ENCODE data around the gene NAB2. TPM values are rescaled to one million over a fixed set of nuclear protein-coding genes. Genes with fewer than 3 reads are reported as not detected.
A peak's percentile ranks its signal among the peaks of the same experiment; 100 is the strongest.

The NAB2 gene
- total RNA-seq, 1 experiment from 2014 or later = 16.4 TPM

GRCh38 chr12:57131896-57132744, 43.2 kb downstream of the NAB2 start:
- peak overlapping the region; percentile 50 for H3K4me3 Mint-ChIP-seq (ENCODE audit: unreplicated experiment)
- H3K4me1 Mint-ChIP-seq (ENCODE audit: low read depth, unreplicated experiment) = peaks cover 46% of the 10 kb centered on the region
- TF ChIP-seq, protein P1, sequence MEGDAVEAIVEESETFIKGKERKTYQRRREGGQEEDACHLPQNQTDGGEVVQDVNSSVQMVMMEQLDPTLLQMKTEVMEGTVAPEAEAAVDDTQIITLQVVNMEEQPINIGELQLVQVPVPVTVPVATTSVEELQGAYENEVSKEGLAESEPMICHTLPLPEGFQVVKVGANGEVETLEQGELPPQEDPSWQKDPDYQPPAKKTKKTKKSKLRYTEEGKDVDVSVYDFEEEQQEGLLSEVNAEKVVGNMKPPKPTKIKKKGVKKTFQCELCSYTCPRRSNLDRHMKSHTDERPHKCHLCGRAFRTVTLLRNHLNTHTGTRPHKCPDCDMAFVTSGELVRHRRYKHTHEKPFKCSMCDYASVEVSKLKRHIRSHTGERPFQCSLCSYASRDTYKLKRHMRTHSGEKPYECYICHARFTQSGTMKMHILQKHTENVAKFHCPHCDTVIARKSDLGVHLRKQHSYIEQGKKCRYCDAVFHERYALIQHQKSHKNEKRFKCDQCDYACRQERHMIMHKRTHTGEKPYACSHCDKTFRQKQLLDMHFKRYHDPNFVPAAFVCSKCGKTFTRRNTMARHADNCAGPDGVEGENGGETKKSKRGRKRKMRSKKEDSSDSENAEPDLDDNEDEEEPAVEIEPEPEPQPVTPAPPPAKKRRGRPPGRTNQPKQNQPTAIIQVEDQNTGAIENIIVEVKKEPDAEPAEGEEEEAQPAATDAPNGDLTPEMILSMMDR (IDR thresholded peaks at IDR 0.05; ENCODE audit: insufficient read depth in 1 of 2, low read depth in 1 of 2, low read length in 1 of 2, severe bottlenecking in 1 of 2, unreplicated experiment in 1 of 2) = no peak
- H3K27me3 Mint-ChIP-seq (ENCODE audit: insufficient read depth, unreplicated experiment) = no peaks in the 10 kb centered on the region
- no peaks in the 10 kb centered on the region for H3K9me3 ChIP-seq
- no peaks in the 10 kb centered on the region for H3K9me3 Mint-ChIP-seq (ENCODE audit: unreplicated experiment)
- H3K36me3 Mint-ChIP-seq (ENCODE audit: insufficient read depth, unreplicated experiment) = peaks cover 35% of the 10 kb centered on the region
- no peaks in the 10 kb centered on the region for H3K36me3 ChIP-seq (ENCODE audit: control insufficient read depth, insufficient read depth, low read length)
- no TSS peak for BruUV-seq (replicated peaks)
- no peak for DNase-seq
- ChIA-PET CTCF (interaction anchor here (0.7 to 1.3 kb wide), 3 partner anchors 15 to 51 kb away, joined by 3 to 7 read pairs (median 3); no protein-coding TSS in a partner anchor), POLR2A (interaction anchor here (0.5 to 2.1 kb wide), 2 partner anchors 91 to 97 kb away, joined by 4 read pairs; partner anchors contain the start of gene SHMT2)
- H3K27me3 ChIP-seq (replicated peaks; ENCODE audit: control insufficient read depth, insufficient read depth, low read length) = no peaks in the 10 kb centered on the region
- H3K4me1 ChIP-seq = peaks cover 43% of the 10 kb centered on the region
- H3K27ac Mint-ChIP-seq (ENCODE audit: unreplicated experiment) = peak overlapping the region; percentile 95
- no peak overlapping the region for H3K4me3 ChIP-seq (ENCODE audit: low read depth, low read length)
- intact Hi-C loops (cut with micrococcal nuclease; ENCODE audit: unreplicated experiment) = no loop called here

DNA sequence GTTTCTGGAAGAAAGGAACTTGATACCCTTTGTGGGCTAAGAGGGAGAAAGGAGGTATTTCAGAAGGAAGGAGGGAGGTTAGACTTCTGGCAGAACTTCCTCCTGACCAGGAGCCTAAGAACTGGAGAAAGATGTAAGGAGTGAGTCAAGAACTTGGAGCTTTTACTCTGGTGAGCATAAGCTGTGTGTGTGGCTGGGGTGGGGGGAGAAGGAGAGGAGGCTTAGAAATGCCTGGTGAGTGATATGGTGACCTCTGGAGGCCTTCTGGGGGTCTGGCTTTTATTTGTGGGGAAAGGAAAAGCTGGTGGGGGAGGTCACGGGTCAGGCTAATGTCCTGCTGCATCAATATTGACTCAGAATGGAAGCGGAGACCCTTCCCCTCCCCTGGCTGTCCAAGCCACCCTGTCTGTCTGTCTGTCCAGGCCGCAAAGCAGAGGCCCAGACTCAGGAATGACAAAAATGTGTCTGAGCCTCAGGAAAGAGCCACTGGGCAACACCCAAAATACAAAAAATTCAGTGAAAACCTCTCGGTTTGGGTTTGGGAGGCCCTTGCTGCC, 44.2 kb downstream of the NAB2 start:
- peak overlapping the region; percentile 50 for H3K4me3 Mint-ChIP-seq (ENCODE audit: unreplicated experiment)
- H3K9me3 Mint-ChIP-seq (ENCODE audit: unreplicated experiment) = no peaks in the 10 kb centered on the region
- DNase-seq = peak in 1 of 2 experiments; percentile 37
- H3K9me3 ChIP-seq = no peaks in the 10 kb centered on the region
- ChIA-PET CTCF (interaction anchor here (0.7 to 1.3 kb wide), 4 partner anchors 14 to 50 kb away, joined by 3 to 7 read pairs (median 4); no protein-coding TSS in a partner anchor), POLR2A (interaction anchor here (0.5 to 2.1 kb wide), 4 partner anchors 14 to 96 kb away, joined by 3 to 10 read pairs (median 4); partner anchors contain the start of genes LRP1-AS and SHMT2)
- no TSS peak for BruUV-seq (replicated peaks)
- peaks cover 31% of the 10 kb centered on the region for H3K36me3 Mint-ChIP-seq (ENCODE audit: insufficient read depth, unreplicated experiment)
- no peaks in the 10 kb centered on the region for H3K27me3 Mint-ChIP-seq (ENCODE audit: insufficient read depth, unreplicated experiment)
- TF ChIP-seq, protein P1 (IDR thresholded peaks at IDR 0.05; ENCODE audit: insufficient read depth in 1 of 2, low read depth in 1 of 2, low read length in 1 of 2, severe bottlenecking in 1 of 2, unreplicated experiment in 1 of 2) = no peak
- intact Hi-C loops (cut with micrococcal nuclease; ENCODE audit: unreplicated experiment) = no loop called here
- H3K36me3 ChIP-seq (ENCODE audit: control insufficient read depth, insufficient read depth, low read length) = no peaks in the 10 kb centered on the region
- peaks cover 49% of the 10 kb centered on the region for H3K4me1 ChIP-seq
- H3K4me1 Mint-ChIP-seq (ENCODE audit: low read depth, unreplicated experiment) = peaks cover 52% of the 10 kb centered on the region
- H3K4me3 ChIP-seq (ENCODE audit: low read depth, low read length) = no peak overlapping the region
- H3K27ac Mint-ChIP-seq (ENCODE audit: unreplicated experiment) = peak overlapping the region; percentile 95
- no peaks in the 10 kb centered on the region for H3K27me3 ChIP-seq (replicated peaks; ENCODE audit: control insufficient read depth, insufficient read depth, low read length)

DNA sequence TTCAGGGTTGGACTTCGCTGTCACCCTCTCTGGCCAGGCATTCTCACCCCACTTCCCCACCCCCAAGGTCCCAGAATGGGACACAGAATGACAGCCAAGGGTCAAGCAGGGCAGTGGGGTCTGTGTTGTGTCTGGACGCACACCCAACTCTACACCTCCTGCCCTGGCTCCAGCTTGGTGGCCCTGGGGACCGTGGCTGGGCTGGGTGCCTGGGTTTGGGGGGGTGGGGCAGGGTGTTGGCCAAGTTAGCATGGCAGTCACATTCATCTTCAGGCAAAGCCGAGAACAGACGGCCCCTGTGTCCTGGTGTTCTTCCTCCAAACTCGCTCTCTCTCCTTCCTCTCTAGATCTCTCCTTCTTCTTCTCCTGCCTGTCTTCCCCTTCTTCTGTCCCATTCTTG, 45.0 kb downstream of the NAB2 start:
- Mint-ChIP-seq H3K4me1 (ENCODE audit: low read depth, unreplicated experiment) (peaks cover 59% of the 10 kb centered on the region), H3K27me3 (ENCODE audit: insufficient read depth, unreplicated experiment) (no peaks in the 10 kb centered on the region), H3K36me3 (ENCODE audit: insufficient read depth, unreplicated experiment) (peaks cover 28% of the 10 kb centered on the region), H3K4me3 (ENCODE audit: unreplicated experiment) (peak overlapping the region; percentile 50), H3K9me3 (ENCODE audit: unreplicated experiment) (no peaks in the 10 kb centered on the region), H3K27ac (ENCODE audit: unreplicated experiment) (peak overlapping the region; percentile 95)
- intact Hi-C loops (cut with micrococcal nuclease; ENCODE audit: unreplicated experiment) = no loop called here
- H3K36me3 ChIP-seq (ENCODE audit: control insufficient read depth, insufficient read depth, low read length) = no peaks in the 10 kb centered on the region
- no TSS peak for BruUV-seq (replicated peaks)
- peaks cover 57% of the 10 kb centered on the region for H3K4me1 ChIP-seq
- no peak for DNase-seq
- H3K9me3 ChIP-seq = no peaks in the 10 kb centered on the region
- no peak overlapping the region for H3K4me3 ChIP-seq (ENCODE audit: low read depth, low read length)
- ChIA-PET CTCF (interaction anchor here (0.6 to 1.3 kb wide), 2 partner anchors 13 to 72 kb away, joined by 3 to 5 read pairs; no protein-coding TSS in a partner anchor), POLR2A (interaction anchor here (0.6 to 1.5 kb wide), 2 partner anchors 13 to 39 kb away, joined by 3 to 10 read pairs; partner anchors contain the start of gene LRP1-AS)
- TF ChIP-seq, protein P1 (IDR thresholded peaks at IDR 0.05; ENCODE audit: insufficient read depth in 1 of 2, low read depth in 1 of 2, low read length in 1 of 2, severe bottlenecking in 1 of 2, unreplicated experiment in 1 of 2) = no peak
- no peaks in the 10 kb centered on the region for H3K27me3 ChIP-seq (replicated peaks; ENCODE audit: control insufficient read depth, insufficient read depth, low read length)
